HEK293T (cell line): ENCODE data around the gene TTC38.

Source experiments
- CTBP1 ChIP-seq: fragments of 450-650 bp; IDR thresholded peaks from 2 replicates; pipeline ENCODE4 v1.6.1; 2016; ENCODE audit warnings: borderline replicate concordance
- FOXK2 ChIP-seq: fragments of 450-650 bp; IDR thresholded peaks from 2 replicates; pipeline ENCODE4 v1.6.1; 2016; ENCODE audit warnings: mild to moderate bottlenecking
- HDGF ChIP-seq: fragments of 450-650 bp; IDR thresholded peaks from 2 replicates; pipeline ENCODE4 v1.6.1; 2017; ENCODE audit warnings: antibody characterized with exemption, borderline replicate concordance
- SP1 ChIP-seq: fragments of 450-650 bp; IDR thresholded peaks from 2 replicates; pipeline ENCODE4 v1.6.1; 2017

DNA sequence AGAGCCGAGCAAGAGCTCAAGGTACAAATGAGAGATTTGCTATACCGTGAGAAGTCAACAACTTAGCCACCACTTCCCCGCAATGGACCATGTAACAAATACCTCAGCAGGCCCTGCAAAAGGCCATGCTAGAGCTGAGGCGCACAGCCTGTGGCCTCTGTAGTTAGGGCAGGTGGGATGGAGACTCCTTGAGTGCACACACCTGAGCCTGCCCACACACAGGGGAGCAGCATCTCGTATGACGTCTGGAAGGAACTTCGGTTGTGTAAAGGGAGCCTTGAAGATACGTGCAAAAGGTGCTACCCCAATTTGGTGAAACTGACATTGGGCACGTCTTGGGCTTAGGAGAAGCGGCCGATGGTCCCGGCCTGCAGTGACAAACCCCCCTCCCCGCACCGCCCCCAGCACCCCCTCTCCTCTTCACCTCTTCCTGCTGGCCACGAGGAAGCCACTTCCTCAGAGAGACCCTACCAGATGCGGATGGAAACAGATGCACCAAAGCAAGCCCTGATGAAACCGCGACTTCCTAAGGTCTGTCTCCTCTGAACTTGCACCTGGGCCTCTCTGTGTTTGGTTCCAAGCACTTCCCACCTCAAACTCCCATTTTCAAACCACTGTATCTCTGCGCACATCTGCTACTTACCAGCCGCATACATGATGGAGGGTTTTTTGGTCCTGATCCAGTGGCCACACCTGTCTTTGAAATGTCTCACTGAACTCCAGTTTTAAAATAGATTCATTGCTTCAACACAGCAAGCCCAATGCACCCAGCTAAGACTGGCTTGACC, 28.4 kb upstream of the TTC38 start:
- TF ChIP-seq CTBP1 (no peak), SP1 (no peak), HDGF (no peak), FOXK2 (no peak)
